T1000 (cell line): ENCODE results near the gene DYNLT4.

Source experiments
- DNase-seq: peaks from one replicate; lab custom pipeline; 2025; ENCODE audit warnings: mixed read lengths; lab: John Stamatoyannopoulos, UW

The DYNLT4 gene

DNA sequence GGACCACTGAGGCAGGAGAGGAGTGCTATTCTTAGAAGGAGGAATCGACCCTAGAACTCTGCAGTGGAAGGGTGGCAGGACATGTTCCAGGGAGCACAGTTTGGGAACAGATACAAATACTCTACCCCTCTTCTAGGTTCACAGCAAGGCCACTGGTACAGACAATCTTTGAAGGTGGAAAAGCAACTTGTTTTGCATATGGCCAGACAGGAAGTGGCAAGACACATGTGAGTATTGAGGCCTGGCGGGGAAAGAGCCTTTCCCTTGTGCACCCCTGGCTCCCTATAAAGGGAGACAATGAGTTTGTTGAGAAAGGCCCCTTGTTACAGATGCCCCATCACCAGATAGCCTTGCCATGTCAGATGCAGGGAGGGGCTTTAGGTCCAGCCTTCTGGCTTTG lies 49.7 kb downstream of the DYNLT4 start:
- no peak for DNase-seq
